HUES6 (cell line): ENCODE data around the gene SCN8A.
"Not testable (repeated sequence)": the region's sequence is repeated elsewhere in the genome, so short reads cannot be mapped to it uniquely, and the experiment has no call there.

Source experiments
- H3K27ac ChIP-seq: 2 replicates; pipeline ENCODE4 v1.7.0; 2013; ENCODE audit warnings: low read depth, mild to moderate bottlenecking, low read length, inconsistent platforms
- H3K27me3 ChIP-seq: 2 replicates; pipeline ENCODE4 v1.6.1; 2013; ENCODE audit warnings: low read length; ENCODE audit not compliant: control insufficient read depth, insufficient read depth
- H3K36me3 ChIP-seq: 2 replicates; pipeline ENCODE4 v1.6.1; 2013; ENCODE audit warnings: low read length; ENCODE audit not compliant: control insufficient read depth, insufficient read depth
- H3K4me1 ChIP-seq: 2 replicates; pipeline ENCODE4 v1.6.1; 2013; ENCODE audit warnings: low read length; ENCODE audit not compliant: control insufficient read depth, insufficient read depth
- H3K4me3 ChIP-seq: 2 replicates; pipeline ENCODE4 v1.5.1; 2013; ENCODE audit warnings: low read depth, low read length
- H3K9ac ChIP-seq: one replicate; pipeline ENCODE4 v1.6.1; 2013; ENCODE audit warnings: mild to moderate bottlenecking, low read length
- H3K9me3 ChIP-seq: 2 replicates; pipeline ENCODE4 v1.6.1; 2013; ENCODE audit warnings: low read depth, low read length; ENCODE audit not compliant: control insufficient read depth, insufficient read depth

Gene SCN8A

GRCh38 chr12:51592034-51592705, 1.1 kb downstream of the SCN8A start:
- peaks cover 10% of the 10 kb centered on the region for H3K27me3 ChIP-seq
- no peak overlapping the region for H3K9ac ChIP-seq
- H3K9me3 ChIP-seq = no peaks in the 10 kb centered on the region
- peak overlapping the region; percentile 99 for H3K4me3 ChIP-seq
- H3K36me3 ChIP-seq = no peaks in the 10 kb centered on the region
- peaks cover 8% of the 10 kb centered on the region for H3K4me1 ChIP-seq
- H3K27ac ChIP-seq = no peak overlapping the region

GRCh38 chr12:51593021-51593420, 2.0 kb downstream of the SCN8A start:
- Histone ChIP-seq H3K27me3 (peaks cover 10% of the 10 kb centered on the region), H3K9ac (no peak overlapping the region), H3K36me3 (no peaks in the 10 kb centered on the region), H3K9me3 (no peaks in the 10 kb centered on the region), H3K4me1 (peaks cover 8% of the 10 kb centered on the region), H3K27ac (no peak overlapping the region), H3K4me3 (peak overlapping the region; percentile 99)

DNA sequence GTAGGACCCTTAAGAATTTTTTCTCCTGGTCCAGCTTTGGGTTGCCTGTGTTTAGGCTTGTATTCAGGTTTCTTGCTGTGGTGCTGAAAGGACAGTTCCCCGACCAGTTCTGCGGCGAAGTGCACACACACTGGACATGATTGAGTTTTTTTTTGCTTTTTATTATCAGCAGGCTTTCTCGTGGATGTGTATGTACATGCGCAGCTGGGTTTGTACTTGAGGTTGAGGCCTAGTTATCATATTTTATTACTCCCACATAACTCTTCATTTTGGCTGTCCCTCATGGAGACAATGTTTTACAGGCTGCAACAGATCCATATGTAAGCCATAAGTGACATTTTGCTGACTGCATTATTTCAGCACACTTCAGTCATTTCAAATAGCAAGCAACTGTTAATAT, 2.5 kb downstream of the SCN8A start:
- Histone ChIP-seq H3K4me1 (peaks cover 8% of the 10 kb centered on the region), H3K27ac (no peak overlapping the region), H3K9ac (no peak overlapping the region), H3K27me3 (peaks cover 10% of the 10 kb centered on the region), H3K9me3 (no peaks in the 10 kb centered on the region), H3K36me3 (no peaks in the 10 kb centered on the region), H3K4me3 (no peak overlapping the region)

DNA sequence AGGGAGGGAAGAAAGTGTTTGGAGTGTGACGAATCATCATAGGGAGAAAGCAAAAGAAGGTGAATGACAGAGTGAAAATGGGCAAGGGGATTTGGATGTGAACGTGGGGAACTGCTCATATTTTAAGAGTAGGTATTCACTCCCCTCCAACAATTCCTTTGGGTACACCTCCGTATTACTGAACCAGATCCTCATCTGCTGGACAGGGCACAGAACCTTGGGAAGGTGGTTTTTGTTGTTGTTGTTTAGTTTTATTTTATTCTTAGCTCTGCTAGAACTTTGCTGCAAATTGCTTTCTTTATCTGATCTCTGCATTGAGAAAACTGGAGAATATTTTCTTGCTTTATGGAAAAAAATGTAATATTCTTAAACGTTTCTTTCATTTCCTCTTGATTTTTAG, 7.1 kb downstream of the SCN8A start:
- Histone ChIP-seq H3K27ac (no peak overlapping the region), H3K36me3 (no peaks in the 10 kb centered on the region), H3K27me3 (no peaks in the 10 kb centered on the region), H3K4me3 (no peak overlapping the region), H3K4me1 (peaks cover 6% of the 10 kb centered on the region), H3K9me3 (no peaks in the 10 kb centered on the region), H3K9ac (no peak overlapping the region)

DNA sequence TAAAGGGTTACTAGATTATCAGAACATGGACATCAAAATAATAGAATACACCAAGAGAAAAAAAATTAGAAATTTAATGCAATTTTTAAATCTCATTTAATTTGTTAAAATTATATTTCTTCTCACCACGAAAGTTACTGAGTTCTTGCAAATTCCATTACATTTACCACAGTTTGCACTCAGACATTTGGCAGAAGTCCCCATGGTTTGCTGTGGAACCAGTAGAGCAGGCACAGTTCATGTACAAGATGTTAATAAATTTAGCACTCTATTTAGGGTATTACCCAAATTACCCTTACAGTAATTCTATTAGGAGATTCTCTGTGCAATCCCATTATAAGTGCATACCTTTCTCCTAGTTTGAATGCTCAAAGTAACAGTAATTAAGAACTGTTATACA, 9.7 kb downstream of the SCN8A start:
- H3K4me1 ChIP-seq = 0 out of 2 replicates have a peak, but pooled peaks cover 5% of the 10 kb centered on the region
- no peak overlapping the region for H3K4me3 ChIP-seq
- no peaks in the 10 kb centered on the region for H3K36me3 ChIP-seq
- H3K27ac ChIP-seq = no peak overlapping the region
- no peaks in the 10 kb centered on the region for H3K27me3 ChIP-seq
- no peak overlapping the region for H3K9ac ChIP-seq
- H3K9me3 ChIP-seq = no peaks in the 10 kb centered on the region

DNA sequence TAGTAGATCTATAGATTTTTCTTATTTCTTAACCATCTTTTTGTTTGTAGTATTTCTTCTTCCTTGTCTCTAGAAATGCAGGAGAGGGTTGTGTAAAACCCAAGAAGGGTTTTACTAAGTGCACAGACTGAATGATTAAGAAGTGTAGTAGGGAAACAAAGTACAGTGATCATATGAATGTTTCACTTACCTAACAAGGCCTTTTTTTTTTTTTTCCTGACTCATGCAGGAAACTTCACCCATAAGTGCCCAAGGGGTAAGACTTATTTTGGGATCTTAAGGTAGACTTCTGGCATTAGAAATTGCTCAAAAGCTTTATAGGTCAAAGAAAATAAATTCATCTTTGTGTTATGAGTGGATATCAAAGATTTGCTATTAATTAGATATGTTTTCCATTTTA, 10.2 kb downstream of the SCN8A start:
- Histone ChIP-seq H3K27ac (no peak overlapping the region), H3K36me3 (no peaks in the 10 kb centered on the region), H3K27me3 (no peaks in the 10 kb centered on the region), H3K9ac (no peak overlapping the region), H3K4me3 (no peak overlapping the region), H3K4me1 (0 out of 2 replicates have a peak, but pooled peaks cover 5% of the 10 kb centered on the region), H3K9me3 (no peaks in the 10 kb centered on the region)

DNA sequence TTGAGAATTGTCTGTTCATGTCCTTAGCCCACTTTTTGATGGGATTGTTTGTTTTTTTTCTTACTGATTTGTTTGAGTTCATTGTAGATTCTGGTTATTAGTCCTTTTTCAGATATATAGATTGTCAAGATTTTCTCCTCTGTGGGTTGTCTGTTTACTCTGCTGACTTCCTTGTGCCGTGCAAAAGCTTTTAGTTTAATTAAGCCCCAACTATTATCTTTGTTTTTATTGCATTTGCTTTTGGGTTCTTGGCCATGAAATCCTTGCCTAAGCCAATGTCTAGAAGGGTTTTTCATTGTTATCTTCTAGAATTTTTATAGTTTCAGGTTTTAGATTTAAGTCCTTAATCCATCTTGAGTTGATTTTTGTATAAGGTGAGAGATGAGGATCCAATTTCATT, 14.9 kb downstream of the SCN8A start:
- not testable (repeated sequence) for H3K4me1 ChIP-seq, H3K27ac ChIP-seq, H3K27me3 ChIP-seq, H3K36me3 ChIP-seq, H3K9ac ChIP-seq, H3K9me3 ChIP-seq, H3K4me3 ChIP-seq

GRCh38 chr12:51607197-51607596, 16.2 kb downstream of the SCN8A start:
- not testable (repeated sequence) for H3K36me3 ChIP-seq, H3K9ac ChIP-seq, H3K9me3 ChIP-seq, H3K27me3 ChIP-seq, H3K4me1 ChIP-seq, H3K27ac ChIP-seq, H3K4me3 ChIP-seq

GRCh38 chr12:51620448-51620847, 29.4 kb downstream of the SCN8A start:
- Histone ChIP-seq H3K27me3 (no peaks in the 10 kb centered on the region), H3K36me3 (no peaks in the 10 kb centered on the region), H3K9me3 (no peaks in the 10 kb centered on the region), H3K4me3 (no peak overlapping the region), H3K9ac (no peak overlapping the region), H3K4me1 (peaks cover 10% of the 10 kb centered on the region; the same call in 1 of the 2 replicates), H3K27ac (no peak overlapping the region)

DNA sequence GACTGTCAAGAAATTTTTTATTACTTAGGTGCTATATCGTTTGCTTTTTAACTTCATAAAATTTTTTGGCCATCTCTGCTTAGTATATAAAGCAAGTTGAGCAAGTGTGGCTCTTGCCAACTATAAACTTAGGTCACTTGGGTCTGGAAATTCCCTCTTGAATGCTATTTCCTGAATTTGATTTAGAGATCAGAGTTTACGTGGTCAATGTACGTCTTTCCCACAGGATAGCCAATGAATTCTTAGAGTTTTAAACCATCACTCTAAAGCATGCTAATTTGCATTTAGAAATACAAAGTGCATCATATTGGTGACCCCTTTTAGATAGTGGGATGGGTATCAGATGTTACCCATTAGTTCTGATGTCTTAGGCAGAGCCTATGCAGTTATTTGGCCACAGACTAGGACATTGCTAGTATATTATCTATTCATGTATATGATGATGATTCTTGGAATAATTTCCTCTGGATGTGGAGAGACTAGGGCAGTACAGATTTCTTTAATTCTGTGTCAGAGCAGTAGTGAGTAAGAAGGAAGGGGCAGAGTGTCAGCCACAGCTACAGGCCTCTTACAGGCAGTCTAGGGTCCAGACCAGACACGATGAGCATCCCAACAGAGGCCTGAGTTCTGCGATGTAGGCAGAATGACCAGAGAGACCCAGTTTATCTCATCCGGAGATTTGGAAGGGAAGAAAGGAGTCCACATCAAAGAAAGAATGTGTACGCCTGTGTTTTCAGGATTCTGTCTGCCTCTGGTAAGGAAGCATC, 30.3 kb downstream of the SCN8A start:
- Histone ChIP-seq H3K36me3 (no peaks in the 10 kb centered on the region), H3K27me3 (no peaks in the 10 kb centered on the region), H3K9me3 (no peaks in the 10 kb centered on the region), H3K9ac (no peak overlapping the region), H3K27ac (no peak overlapping the region), H3K4me3 (no peak overlapping the region), H3K4me1 (peaks cover 10% of the 10 kb centered on the region; the same call in 1 of the 2 replicates)

DNA sequence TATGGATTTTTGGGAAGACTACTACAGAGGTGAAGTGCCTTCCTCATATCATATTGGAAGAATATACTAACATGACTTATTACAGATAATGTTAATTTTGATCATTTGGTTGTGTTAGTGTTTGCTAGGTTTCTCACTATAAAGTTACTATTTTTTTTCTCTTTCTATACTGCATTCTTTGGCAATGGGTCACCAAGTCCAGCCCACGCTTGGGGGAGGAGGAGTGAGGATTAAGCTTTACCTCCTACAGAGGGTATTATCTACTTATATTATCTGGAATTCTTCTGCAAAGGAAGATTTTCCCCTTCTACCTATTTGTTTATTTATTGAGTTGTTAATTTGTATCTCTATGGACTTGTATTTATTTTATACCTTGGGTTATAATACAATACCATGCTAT, 31.5 kb downstream of the SCN8A start:
- Histone ChIP-seq H3K9ac (no peak overlapping the region), H3K9me3 (no peaks in the 10 kb centered on the region), H3K36me3 (no peaks in the 10 kb centered on the region), H3K4me1 (peaks cover 10% of the 10 kb centered on the region; the same call in 1 of the 2 replicates), H3K27ac (no peak overlapping the region), H3K4me3 (no peak overlapping the region), H3K27me3 (no peaks in the 10 kb centered on the region)
